Erythroblast (primary cell): ENCODE measurements around the gene PRKRA.

Experiments used
- GATA1 ChIP-seq: IDR thresholded peaks from 2 replicates; pipeline ENCODE4 v1.6.1; 2011; ENCODE audit warnings: low read depth, mild to moderate bottlenecking, control low read depth, low read length, moderate library complexity
- POLR2A ChIP-seq: IDR thresholded peaks from 2 replicates; pipeline ENCODE4 v1.6.1; 2011; ENCODE audit warnings: mild to moderate bottlenecking, low read length

DNA sequence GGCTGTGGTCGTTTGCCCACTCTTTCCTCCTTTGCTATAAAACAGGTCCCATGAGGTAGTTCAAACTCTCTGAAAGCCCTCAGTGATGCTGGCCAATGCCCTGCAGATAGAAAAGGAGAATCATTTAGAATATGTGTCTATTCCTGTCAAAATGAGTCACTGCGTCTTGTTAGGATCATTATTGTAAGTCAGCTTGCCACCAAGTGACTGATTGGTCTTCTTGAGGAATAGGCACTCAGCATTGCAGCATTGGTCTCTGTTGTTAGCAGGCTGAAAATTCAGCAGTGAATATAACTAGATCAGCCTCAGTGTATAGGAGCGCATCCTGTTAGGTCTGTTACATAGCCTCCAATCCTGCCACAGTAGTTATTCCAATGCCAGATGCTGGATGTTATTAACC lies 28.9 kb downstream of the PRKRA start:
- TF ChIP-seq POLR2A (no peak), GATA1 (no peak)
